HCT116 (cell line): ENCODE data around the gene LCOR. TPM values are rescaled to one million over a fixed set of nuclear protein-coding genes. Genes with fewer than 3 reads are reported as not detected.

ENCODE experiments used
- ATAC-seq: fragments of 200-7000 bp; cut with Tn5 transposase; 2 replicates; pipeline ENCODE4 v1.9.1; 2020; ENCODE audit warnings: mild to moderate bottlenecking, moderate library complexity
- BruUV-seq: library from RNA; stranded (reverse); fragments of 400-500 nt; replicated peaks from 2 replicates; lab custom pipeline; 2021; lab: Mats Ljungman, UMichigan
- CTCF ChIA-PET: fragments of 300-600 bp; sonication (Branson Sonifier 250); formaldehyde crosslinking; loops from one replicate; lab custom pipeline; 2021; ENCODE audit warnings: antibody characterized with exemption; lab: Charles Lee
- POLR2A ChIA-PET: fragments of 300-600, 350-600 bp; sonication (Branson Sonifier 250); formaldehyde crosslinking; loops from one replicate; lab custom pipeline; 2021; ENCODE audit warnings: antibody characterized with exemption; lab: Charles Lee
- RAD21 ChIA-PET, 2 experiments: fragments of 300-600 bp; sonication (Branson Sonifier 250); formaldehyde crosslinking; loops; one replicate each; lab custom pipeline; 2023; ENCODE audit warnings: low total read pairs in 2 of 2; ENCODE audit not compliant: uncharacterized antibody in 2 of 2, unreplicated experiment in 2 of 2, low non-redundant PET in 1 of 2; lab: Charles Lee
- DNase-seq: peaks from one replicate; pipeline ENCODE4 v3.0.0-alpha.2; 2010; ENCODE audit warnings: low read depth, low spot score
- H2AFZ ChIP-seq: fragments of 200-600 bp; shearing (Covaris generic), sonication (generic); 2 replicates; pipeline ENCODE4 v1.6.1; 2017; ENCODE audit warnings: low read depth, mixed run types, mixed read lengths, antibody characterized with exemption, low read length; ENCODE audit not compliant: poor library complexity, severe bottlenecking
- H3K27ac ChIP-seq: 2 replicates; pipeline ENCODE4 v1.5.1; 2012; ENCODE audit warnings: low read depth, low read length
- H3K27me3 ChIP-seq: fragments of 200-600 bp; sonication (generic); 2 replicates; pipeline ENCODE4 v1.6.1; 2016; ENCODE audit warnings: mixed run types, low read length, mixed read lengths; ENCODE audit not compliant: insufficient read depth
- H3K36me3 ChIP-seq, 2 experiments: fragments of 200-500 bp in 1 of 2; fragments of 200-600 bp in 1 of 2; sonication (Bioruptor generic) in 1 of 2; sonication (generic) in 1 of 2; 2 replicates each; pipeline versions ENCODE4 v1.5.1 to v1.6.1; 2014 to 2016; ENCODE audit warnings: low read length in 2 of 2, inconsistent platforms in 1 of 2, mixed read lengths in 1 of 2, mixed run types in 1 of 2; ENCODE audit not compliant: insufficient read depth in 2 of 2, control insufficient read depth in 1 of 2
- H3K4me1 ChIP-seq, 2 experiments: fragments of 200-600 bp in 1 of 2; sonication (generic) in 1 of 2; 2 replicates each; pipeline versions ENCODE4 v1.5.1 to v1.6.1; 2012 to 2017; ENCODE audit warnings: low read length in 2 of 2, inconsistent platforms in 1 of 2, mild to moderate bottlenecking in 1 of 2, mixed read lengths in 1 of 2, mixed run types in 1 of 2, moderate library complexity in 1 of 2; ENCODE audit not compliant: insufficient read depth in 2 of 2, control insufficient read depth in 1 of 2
- H3K4me2 ChIP-seq: fragments of 200-600 bp; sonication (generic); 2 replicates; pipeline ENCODE4 v1.6.1; 2017; ENCODE audit warnings: mixed run types, low read length, mixed read lengths
- H3K4me3 ChIP-seq, 2 experiments: fragments of 200-600 bp in 1 of 2; sonication (generic) in 1 of 2; replicated peaks in 1 of 2; 2 replicates each; pipeline ENCODE4 v1.5.1; 2011 to 2016; ENCODE audit warnings: low read length in 2 of 2, control low read depth in 1 of 2, low read depth in 1 of 2, mild to moderate bottlenecking in 1 of 2, mixed read lengths in 1 of 2, mixed run types in 1 of 2
- H3K79me2 ChIP-seq: fragments of 200-600 bp; sonication (generic); 2 replicates; pipeline ENCODE4 v1.6.1; 2017; ENCODE audit warnings: mild to moderate bottlenecking, mixed run types, low read length, moderate library complexity, mixed read lengths; ENCODE audit not compliant: insufficient read depth
- H3K9ac ChIP-seq: fragments of 200-600 bp; sonication (generic); 2 replicates; pipeline ENCODE4 v1.6.1; 2016; ENCODE audit warnings: low read length, mixed read lengths
- H3K9me2 ChIP-seq: fragments of 200-600 bp; sonication (generic), shearing (Covaris generic); 2 replicates; pipeline ENCODE4 v1.6.1; 2017; ENCODE audit warnings: mixed run types, mild to moderate bottlenecking, moderate library complexity; ENCODE audit not compliant: insufficient read depth
- H3K9me3 ChIP-seq, 2 experiments: fragments of 200-500 bp in 1 of 2; fragments of 200-600 bp in 1 of 2; sonication (Bioruptor generic) in 1 of 2; sonication (generic) in 1 of 2; 2 replicates each; pipeline ENCODE4 v1.6.1; 2014 to 2017; ENCODE audit warnings: low read length in 2 of 2, mixed read lengths in 2 of 2, inconsistent platforms in 1 of 2, low read depth in 1 of 2, mild to moderate bottlenecking in 1 of 2, mixed run types in 1 of 2, moderate library complexity in 1 of 2; ENCODE audit not compliant: control insufficient read depth in 1 of 2, insufficient read depth in 1 of 2
- H4K20me1 ChIP-seq: fragments of 200-600 bp; sonication (generic), shearing (Covaris generic); 2 replicates; pipeline ENCODE4 v1.6.1; 2017; ENCODE audit warnings: mixed run types, mild to moderate bottlenecking, moderate library complexity; ENCODE audit not compliant: insufficient read depth
- CEBPB ChIP-seq: IDR thresholded peaks from 2 replicates; pipeline ENCODE4 v1.6.1; 2012; ENCODE audit warnings: low read depth
- CTCF ChIP-seq, 3 experiments: fragments of 200-600 bp in 1 of 3; sonication (generic) in 1 of 3; IDR thresholded peaks in 2 of 3; conservative IDR thresholded peaks in 1 of 3; 2 replicates each; pipeline ENCODE4 v1.5.1; 2012 to 2017; ENCODE audit warnings: low read depth in 2 of 3, low read length in 2 of 3, antibody characterized with exemption in 1 of 3, borderline replicate concordance in 1 of 3, control low read depth in 1 of 3, mild to moderate bottlenecking in 1 of 3, mixed read lengths in 1 of 3, mixed run types in 1 of 3, moderate library complexity in 1 of 3; ENCODE audit not compliant: insufficient read depth in 1 of 3
- EGR1 ChIP-seq: IDR thresholded peaks from 2 replicates; pipeline ENCODE4 v1.6.1; 2012; ENCODE audit warnings: low read depth
- EZH2 ChIP-seq: fragments of 200-600 bp; sonication (generic); IDR thresholded peaks from 2 replicates; pipeline ENCODE4 v1.6.1; 2017; ENCODE audit warnings: antibody characterized with exemption, mixed run types
- EZH2phosphoT487 ChIP-seq: fragments of 200-600 bp; IDR thresholded peaks from 2 replicates; pipeline ENCODE4 v1.6.1; 2018; ENCODE audit warnings: antibody characterized with exemption, borderline replicate concordance
- JUND ChIP-seq: IDR thresholded peaks from 2 replicates; pipeline ENCODE4 v1.6.1; 2012
- MAX ChIP-seq: IDR thresholded peaks from 2 replicates; pipeline ENCODE4 v1.6.1; 2012
- POLR2A ChIP-seq: IDR thresholded peaks from 2 replicates; pipeline ENCODE4 v1.7.0; 2011; ENCODE audit warnings: borderline replicate concordance; ENCODE audit not compliant: insufficient read depth, insufficient read length; ENCODE audit errors: extremely low read depth
- POLR2AphosphoS5 ChIP-seq: IDR thresholded peaks from 2 replicates; pipeline ENCODE4 v1.6.1; 2011; ENCODE audit warnings: mild to moderate bottlenecking, low read depth, low read length, moderate library complexity
- REST ChIP-seq: IDR thresholded peaks from 2 replicates; pipeline ENCODE4 v1.6.1; 2012; ENCODE audit warnings: low read depth
- SIN3A ChIP-seq: IDR thresholded peaks from 2 replicates; pipeline ENCODE4 v1.6.1; 2012; ENCODE audit warnings: low read depth
- SP1 ChIP-seq: IDR thresholded peaks from 2 replicates; pipeline ENCODE4 v1.6.1; 2012; ENCODE audit warnings: low read depth
- SRF ChIP-seq: IDR thresholded peaks from 2 replicates; pipeline ENCODE4 v1.6.1; 2012; ENCODE audit warnings: low read depth
- ZBTB33 ChIP-seq: IDR thresholded peaks from 2 replicates; pipeline ENCODE4 v1.6.1; 2011; ENCODE audit warnings: mild to moderate bottlenecking, low read length, moderate library complexity; ENCODE audit not compliant: insufficient replicate concordance; ENCODE audit errors: extremely low read depth
- ZNF274 ChIP-seq: fragments of 200-500 bp; sonication (Bioruptor generic); IDR thresholded peaks from 2 replicates; pipeline ENCODE4 v1.6.1; 2014; ENCODE audit warnings: mild to moderate bottlenecking, low read depth, low read length, inconsistent platforms
- intact Hi-C: fragments of 100-400 bp; cut with micrococcal nuclease; formaldehyde crosslinking; loops from 2 replicates; pipeline ENCODE4 v1.10.0; 2022
- total RNA-seq: library from RNA; stranded (reverse); gene quantifications from one replicate; pipeline ENCODE4 v1.2.1, GENCODE V29; 2021; ENCODE audit not compliant: unreplicated experiment

The LCOR gene
- total RNA-seq, 1 experiment from 2014 or later = 59.9 TPM

GRCh38 chr10:96902117-96902516 lies 70.0 kb downstream of the LCOR start:
- no peaks in the 10 kb centered on the region for H3K9me3 ChIP-seq
- no peaks in the 10 kb centered on the region for H3K27me3 ChIP-seq
- H3K4me3 ChIP-seq = no peak overlapping the region
- no peak for DNase-seq
- POLR2A ChIA-PET = no interaction called here
- no peaks in the 10 kb centered on the region for H3K9me2 ChIP-seq
- H3K4me2 ChIP-seq = no peak overlapping the region
- H3K4me1 ChIP-seq = no peaks in the 10 kb centered on the region; a peak in 1 of 4 replicates
- H3K9ac ChIP-seq = no peak overlapping the region
- no peak overlapping the region for H3K27ac ChIP-seq
- TF ChIP-seq ZNF274 = no peak
- no peak for TF ChIP-seq EZH2phosphoT487
- TF ChIP-seq MAX = no peak
- TF ChIP-seq JUND = no peak
- TF ChIP-seq CTCF (IDR thresholded peaks at IDR 0.05 in 2 of 3, conservative IDR thresholded peaks at IDR 0.05 in 1 of 3; ENCODE audit: borderline replicate concordance in 1 of 3, insufficient read depth in 1 of 3, low read depth in 2 of 3, low read length in 2 of 3) = no peak
- TF ChIP-seq POLR2AphosphoS5 = no peak
- no peak for TF ChIP-seq EGR1
- no peak for TF ChIP-seq POLR2A
- TF ChIP-seq SIN3A = no peak
- TF ChIP-seq EZH2 = no peak
- no peak for TF ChIP-seq CEBPB
- TF ChIP-seq ZBTB33 = no peak
- TF ChIP-seq SRF = no peak
- TF ChIP-seq SP1 = no peak
- no peak for TF ChIP-seq REST
- BruUV-seq = no TSS peak
- peaks cover 31% of the 10 kb centered on the region; the same call in 1 of the 2 replicates for H4K20me1 ChIP-seq
- RAD21 ChIA-PET = no interaction called here
- H3K36me3 ChIP-seq = no peaks in the 10 kb centered on the region
- no peak for ATAC-seq
- H2AFZ ChIP-seq = no peak overlapping the region
- CTCF ChIA-PET = no interaction called here
- intact Hi-C loops = no loop called here
- H3K79me2 ChIP-seq = peaks cover 96% of the 10 kb centered on the region
